ENCODE data around the gene PRKCD. TPM values are rescaled to one million over a fixed set of nuclear protein-coding genes. Genes with fewer than 3 reads are reported as not detected.
A peak's percentile ranks its signal among the peaks of the same experiment; 100 is the strongest.

PRKCD gene
- total and polyA plus RNA-seq, 2 donors (not counting 1 experiment from before 2014, with no cell fraction given) = 46.7 to 68.8 TPM

DNA sequence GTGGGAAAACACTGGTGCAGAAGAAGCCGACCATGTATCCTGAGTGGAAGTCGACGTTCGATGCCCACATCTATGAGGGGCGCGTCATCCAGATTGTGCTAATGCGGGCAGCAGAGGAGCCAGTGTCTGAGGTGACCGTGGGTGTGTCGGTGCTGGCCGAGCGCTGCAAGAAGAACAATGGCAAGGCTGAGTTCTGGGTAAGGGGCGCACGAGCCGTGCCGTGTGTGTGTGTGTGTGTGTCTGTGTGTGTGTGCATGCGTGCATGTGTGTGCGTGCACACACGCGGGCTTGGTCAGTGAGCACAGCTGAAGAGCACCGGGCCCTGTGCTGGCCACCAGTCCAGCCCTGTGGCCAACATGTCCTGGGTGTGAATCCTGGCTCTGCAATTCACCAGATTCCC is 18.6 kb downstream of the PRKCD start:
- no peak overlapping the region for H3K9ac ChIP-seq (ENCODE audit: low read length)
- Mint-ChIP-seq H3K4me3 (peak overlapping the region; percentile 19), H3K27ac (no peak overlapping the region), H3K4me1 (peaks cover 62% of the 10 kb centered on the region), H3K9me3 (ENCODE audit: insufficient read depth) (no peaks in the 10 kb centered on the region), H3K27me3 (no peaks in the 10 kb centered on the region)
- H3K27ac ChIP-seq (ENCODE audit: low read length in 2 of 2) = no peak overlapping the region
- H4K20me1 ChIP-seq (ENCODE audit: control insufficient read depth, insufficient read depth, low read length, poor library complexity, severe bottlenecking) = peaks cover 66% of the 10 kb centered on the region
- no peak for ATAC-seq (ENCODE audit: low read depth)
- peaks cover 62% of the 10 kb centered on the region for H3K79me2 ChIP-seq (ENCODE audit: control insufficient read depth, insufficient read depth, low read length)
- no peaks in the 10 kb centered on the region for H3K27me3 ChIP-seq (replicated peaks in 1 of 4; ENCODE audit: control extremely low read depth in 1 of 4, control insufficient read depth in 3 of 4, insufficient read depth in 4 of 4, low read length in 3 of 4)
- H3K36me3 ChIP-seq (replicated peaks in 1 of 2; ENCODE audit: control extremely low read depth in 1 of 2, control insufficient read depth in 1 of 2, extremely low read depth in 1 of 2, insufficient read depth in 2 of 2, low read length in 1 of 2) = peaks cover 0 to 68% of the 10 kb centered on the region in 2 experiments
- H3K9me3 ChIP-seq (ENCODE audit: control extremely low read depth in 1 of 3, control insufficient read depth in 2 of 3, insufficient read depth in 1 of 3, low read length in 2 of 3) = no peaks in the 10 kb centered on the region
- TF ChIP-seq EZH2 (IDR thresholded peaks at IDR 0.05; ENCODE audit: borderline replicate concordance, insufficient read depth, low read depth, low read length, poor library complexity, severe bottlenecking) = no peak
- TF ChIP-seq, protein P1, sequence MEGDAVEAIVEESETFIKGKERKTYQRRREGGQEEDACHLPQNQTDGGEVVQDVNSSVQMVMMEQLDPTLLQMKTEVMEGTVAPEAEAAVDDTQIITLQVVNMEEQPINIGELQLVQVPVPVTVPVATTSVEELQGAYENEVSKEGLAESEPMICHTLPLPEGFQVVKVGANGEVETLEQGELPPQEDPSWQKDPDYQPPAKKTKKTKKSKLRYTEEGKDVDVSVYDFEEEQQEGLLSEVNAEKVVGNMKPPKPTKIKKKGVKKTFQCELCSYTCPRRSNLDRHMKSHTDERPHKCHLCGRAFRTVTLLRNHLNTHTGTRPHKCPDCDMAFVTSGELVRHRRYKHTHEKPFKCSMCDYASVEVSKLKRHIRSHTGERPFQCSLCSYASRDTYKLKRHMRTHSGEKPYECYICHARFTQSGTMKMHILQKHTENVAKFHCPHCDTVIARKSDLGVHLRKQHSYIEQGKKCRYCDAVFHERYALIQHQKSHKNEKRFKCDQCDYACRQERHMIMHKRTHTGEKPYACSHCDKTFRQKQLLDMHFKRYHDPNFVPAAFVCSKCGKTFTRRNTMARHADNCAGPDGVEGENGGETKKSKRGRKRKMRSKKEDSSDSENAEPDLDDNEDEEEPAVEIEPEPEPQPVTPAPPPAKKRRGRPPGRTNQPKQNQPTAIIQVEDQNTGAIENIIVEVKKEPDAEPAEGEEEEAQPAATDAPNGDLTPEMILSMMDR (IDR thresholded peaks at IDR 0.05) = no peak
- CTCF ChIA-PET = interaction anchor here (0.6 to 4.9 kb wide), 3 partner anchors 16 to 82 kb away, joined by 4 to 30 read pairs (median 12); no protein-coding TSS in a partner anchor
- POLR2A ChIA-PET = interaction anchor here (1.4 kb wide), 1 partner anchor 12 kb away, joined by 17 read pairs; no protein-coding TSS in a partner anchor
- no peak overlapping the region for H2AFZ ChIP-seq (ENCODE audit: insufficient read depth, low read depth, low read length, poor library complexity, severe bottlenecking)
- H3K4me1 ChIP-seq (ENCODE audit: control insufficient read depth in 2 of 2, insufficient read depth in 2 of 2, low read length in 2 of 2) = peaks cover 49 to 73% of the 10 kb centered on the region in 2 donors
- no peak for DNase-seq
- 91% methylated on average over 20 of the region's 20 CpGs for WGBS (ENCODE audit: insufficient coverage)
- intact Hi-C loops (cut with micrococcal nuclease) = no loop called here
- no peak overlapping the region for H3K4me3 ChIP-seq (ENCODE audit: control extremely low read depth in 1 of 5, extremely low read depth in 1 of 5, insufficient read depth in 1 of 5, low read depth in 2 of 5, low read length in 4 of 5)
- H3K4me2 ChIP-seq (replicated peaks; ENCODE audit: low read depth, low read length, poor library complexity, severe bottlenecking) = peak overlapping the region; percentile 87

DNA sequence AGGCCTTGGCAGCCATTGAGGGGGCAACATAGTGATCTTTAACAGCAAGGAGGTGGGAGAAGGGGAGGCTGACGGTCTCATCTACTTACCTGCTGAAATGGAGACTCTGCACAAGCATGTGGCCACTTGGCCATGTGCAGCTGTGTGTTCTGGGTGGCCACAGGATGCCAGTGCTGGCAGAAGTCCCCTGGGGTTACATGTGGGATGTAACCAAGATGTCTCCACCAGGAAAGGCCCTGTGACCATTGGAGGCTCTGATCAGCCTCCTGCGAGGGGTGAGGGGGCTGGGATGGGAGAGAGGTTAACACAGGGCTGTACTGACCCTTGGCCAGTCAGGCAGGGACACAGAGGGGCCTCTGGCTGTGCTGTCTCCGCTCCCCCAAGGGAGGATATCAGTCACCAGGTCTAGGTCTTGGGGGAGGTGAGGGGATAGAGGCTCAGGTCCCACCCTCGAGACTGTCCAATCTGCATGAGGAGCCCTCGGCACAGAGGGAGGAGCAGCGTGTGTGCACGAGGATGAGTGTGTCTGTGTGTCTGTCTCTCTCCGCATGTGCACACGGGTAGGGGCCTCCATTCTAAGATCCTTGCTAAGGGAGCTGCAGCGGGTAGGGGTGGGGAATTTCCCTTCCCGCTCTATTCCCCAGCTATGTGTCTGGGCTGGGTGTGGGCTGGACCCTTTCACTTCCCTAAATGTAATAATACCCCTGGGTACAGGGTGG is 19.5 kb downstream of the PRKCD start:
- intact Hi-C loops (cut with micrococcal nuclease) = loop anchor here (1.0 to 5.0 kb wide), 5 partner anchors 10 to 77 kb away; partner anchors contain the start of genes RFT1 and TKT

More for the DNA sequence above, 19.5 kb downstream of the PRKCD start:
- H4K20me1 ChIP-seq (ENCODE audit: control insufficient read depth, insufficient read depth, low read length, poor library complexity, severe bottlenecking) = peaks cover 57% of the 10 kb centered on the region
- peaks cover 53% of the 10 kb centered on the region for H3K79me2 ChIP-seq (ENCODE audit: control insufficient read depth, insufficient read depth, low read length)
- peak overlapping the region; percentile 82 for H3K27ac Mint-ChIP-seq
- H3K36me3 ChIP-seq (replicated peaks in 1 of 2; ENCODE audit: control extremely low read depth in 1 of 2, control insufficient read depth in 1 of 2, extremely low read depth in 1 of 2, insufficient read depth in 2 of 2, low read length in 1 of 2) = peaks cover 0 to 71% of the 10 kb centered on the region in 2 experiments
- H3K27ac ChIP-seq (ENCODE audit: low read length in 2 of 2) = peak overlapping the region in 1 of 2 donors; percentile 63
- peak overlapping the region; percentile 83 for H3K4me3 Mint-ChIP-seq
- peak overlapping the region; percentile 87 for H3K4me2 ChIP-seq (replicated peaks; ENCODE audit: low read depth, low read length, poor library complexity, severe bottlenecking)
- H2AFZ ChIP-seq (ENCODE audit: insufficient read depth, low read depth, low read length, poor library complexity, severe bottlenecking) = no peak overlapping the region
- CTCF ChIA-PET = interaction anchor here (1.3 to 4.9 kb wide), 6 partner anchors 15 to 65 kb away, joined by 6 to 30 read pairs (median 14); partner anchors contain the start of gene PRKCD
- TF ChIP-seq, protein P1 (IDR thresholded peaks at IDR 0.05) = no peak
- TF ChIP-seq EZH2 (IDR thresholded peaks at IDR 0.05; ENCODE audit: borderline replicate concordance, insufficient read depth, low read depth, low read length, poor library complexity, severe bottlenecking) = no peak
- ATAC-seq (ENCODE audit: low read depth) (peak; percentile 97), DNase-seq (peak; percentile 92)
- POLR2A ChIA-PET = interaction anchor here (0.6 to 1.5 kb wide), 10 partner anchors 11 to 212 kb away, joined by 4 to 17 read pairs (median 6); no protein-coding TSS in a partner anchor
- WGBS (ENCODE audit: insufficient coverage) = 25% methylated on average over 8 of the region's 11 CpGs
- H3K9me3 ChIP-seq (ENCODE audit: control extremely low read depth in 1 of 3, control insufficient read depth in 2 of 3, insufficient read depth in 1 of 3, low read length in 2 of 3) = no peaks in the 10 kb centered on the region
- peak overlapping the region in 4 of 5 experiments; percentile 16 to 57 (median 22) for H3K4me3 ChIP-seq (ENCODE audit: control extremely low read depth in 1 of 5, extremely low read depth in 1 of 5, insufficient read depth in 1 of 5, low read depth in 2 of 5, low read length in 4 of 5)
- H3K4me1 ChIP-seq (ENCODE audit: control insufficient read depth in 2 of 2, insufficient read depth in 2 of 2, low read length in 2 of 2) = peaks cover 40 to 64% of the 10 kb centered on the region in 2 donors
- H3K9ac ChIP-seq (ENCODE audit: low read length) = peak overlapping the region; percentile 33
- no peaks in the 10 kb centered on the region for H3K27me3 Mint-ChIP-seq
- H3K9me3 Mint-ChIP-seq (ENCODE audit: insufficient read depth) = no peaks in the 10 kb centered on the region
- H3K4me1 Mint-ChIP-seq = peaks cover 54% of the 10 kb centered on the region
- H3K27me3 ChIP-seq (replicated peaks in 1 of 4; ENCODE audit: control extremely low read depth in 1 of 4, control insufficient read depth in 3 of 4, insufficient read depth in 4 of 4, low read length in 3 of 4) = no peaks in the 10 kb centered on the region
